CD14-positive monocyte (primary cell): ENCODE results near the gene PDP2. TPM values are rescaled to one million over a fixed set of nuclear protein-coding genes. Genes with fewer than 3 reads are reported as not detected.

Experiments
- DNase-seq, 3 donors: peaks; one replicate each; pipeline ENCODE4 v3.0.0-alpha.2; 2011 to 2022
- H2AFZ ChIP-seq: 2 replicates; pipeline ENCODE4 v1.6.0; 2012; ENCODE audit warnings: mild to moderate bottlenecking, low read depth, low read length, inconsistent platforms; ENCODE audit not compliant: insufficient read depth, poor library complexity, severe bottlenecking
- H3K27ac ChIP-seq, 2 donors: 1 replicate in 1 of 2; 2 replicates in 1 of 2; pipeline ENCODE4 v1.5.1; 2012 to 2013; ENCODE audit warnings: low read length in 2 of 2, control low read depth in 1 of 2, inconsistent platforms in 1 of 2, low read depth in 1 of 2, mild to moderate bottlenecking in 1 of 2
- H3K27me3 ChIP-seq, 2 donors: one replicate each; pipeline versions ENCODE4 v1.6.0 to v1.6.1; 2011 to 2013; ENCODE audit warnings: low read length in 2 of 2; ENCODE audit not compliant: control insufficient read depth in 2 of 2, insufficient read depth in 2 of 2
- H3K36me3 ChIP-seq, 2 donors: replicated peaks in 1 of 2; 1 replicate in 1 of 2; 2 replicates in 1 of 2; pipeline versions ENCODE4 v1.5.1 to v1.6.1; 2012 to 2013; ENCODE audit warnings: low read length in 2 of 2, control low read depth in 1 of 2, inconsistent platforms in 1 of 2, mild to moderate bottlenecking in 1 of 2; ENCODE audit not compliant: insufficient read depth in 2 of 2, control insufficient read depth in 1 of 2
- H3K4me1 ChIP-seq, 2 donors: 1 replicate in 1 of 2; 2 replicates in 1 of 2; pipeline versions ENCODE4 v1.5.1 to v1.6.1; 2012 to 2013; ENCODE audit warnings: low read length in 2 of 2, control low read depth in 1 of 2, inconsistent platforms in 1 of 2, mild to moderate bottlenecking in 1 of 2, moderate library complexity in 1 of 2; ENCODE audit not compliant: insufficient read depth in 2 of 2, control insufficient read depth in 1 of 2
- H3K4me2 ChIP-seq: replicated peaks from 2 replicates; pipeline ENCODE3; 2012; ENCODE audit warnings: low read length, moderate library complexity, mild to moderate bottlenecking; ENCODE audit not compliant: poor library complexity, severe bottlenecking; ENCODE audit errors: extremely low read depth
- H3K4me3 ChIP-seq, 3 experiments: fragments of 200-600 bp in 1 of 3; sonication (generic) in 1 of 3; replicated peaks in 1 of 3; 1 replicate in 2 of 3; 2 replicates in 1 of 3; pipeline ENCODE4 v1.5.1; 2011 to 2013; ENCODE audit warnings: low read length in 3 of 3, mild to moderate bottlenecking in 3 of 3, control low read depth in 2 of 3, low read depth in 2 of 3, inconsistent platforms in 1 of 3, moderate library complexity in 1 of 3
- H3K79me2 ChIP-seq: 2 replicates; pipeline ENCODE4 v1.6.0; 2012; ENCODE audit warnings: mild to moderate bottlenecking, control low read depth, inconsistent platforms, low read length, moderate library complexity; ENCODE audit not compliant: insufficient read depth
- H3K9ac ChIP-seq: 2 replicates; pipeline ENCODE4 v1.6.0; 2017; ENCODE audit warnings: low read length, mild to moderate bottlenecking; ENCODE audit not compliant: insufficient read depth, poor library complexity, severe bottlenecking
- H3K9me3 ChIP-seq, 2 donors: replicated peaks in 1 of 2; 1 replicate in 1 of 2; 2 replicates in 1 of 2; pipeline versions ENCODE4 v1.5.1 to v1.6.1; 2012 to 2013; ENCODE audit warnings: low read length in 2 of 2, control low read depth in 1 of 2; ENCODE audit not compliant: control insufficient read depth in 1 of 2, insufficient read depth in 1 of 2
- H4K20me1 ChIP-seq: 2 replicates; pipeline ENCODE4 v1.6.0; 2012; ENCODE audit warnings: mild to moderate bottlenecking, low read length, control low read depth, moderate library complexity; ENCODE audit not compliant: insufficient read depth
- H3K27ac Mint-ChIP-seq, 7 donors: one replicate each; pipeline ENCODE4 v1.8.0; 2020; ENCODE audit warnings: mild to moderate bottlenecking in 7 of 7, mixed read lengths in 7 of 7, moderate library complexity in 6 of 7, inconsistent platforms in 2 of 7
- H3K27me3 Mint-ChIP-seq, 3 donors: one replicate each; pipeline ENCODE4 v1.8.0; 2021 to 2022; ENCODE audit warnings: low read depth in 3 of 3, mild to moderate bottlenecking in 3 of 3, mixed read lengths in 3 of 3, moderate library complexity in 3 of 3, inconsistent platforms in 1 of 3
- H3K36me3 Mint-ChIP-seq, 2 donors: one replicate each; pipeline ENCODE4 v1.8.0; 2020; ENCODE audit warnings: mixed read lengths in 2 of 2, inconsistent platforms in 1 of 2, mild to moderate bottlenecking in 1 of 2
- H3K4me1 Mint-ChIP-seq: one replicate; pipeline ENCODE4 v1.8.0; 2020; ENCODE audit warnings: mild to moderate bottlenecking, mixed read lengths
- H3K4me3 Mint-ChIP-seq, 2 donors: one replicate each; pipeline ENCODE4 v1.8.0; 2020; ENCODE audit warnings: mild to moderate bottlenecking in 2 of 2, mixed read lengths in 2 of 2, moderate library complexity in 1 of 2
- H3K9me3 Mint-ChIP-seq, 7 donors: one replicate each; pipeline ENCODE4 v1.8.0; 2020 to 2022; ENCODE audit warnings: mixed read lengths in 7 of 7, mild to moderate bottlenecking in 6 of 7, moderate library complexity in 6 of 7, inconsistent platforms in 2 of 7
- WGBS: methylation state at CpG from one replicate; pipeline ENCODE4 v1.1.5; 2013; ENCODE audit warnings: missing lambda C conversion rate; ENCODE audit not compliant: insufficient coverage; 5-methylcytosine and 5-hydroxymethylcytosine counted together
- intact Hi-C, 2 donors: fragments of 100-400 bp; cut with micrococcal nuclease; formaldehyde crosslinking; loops; one replicate each; pipeline versions ENCODE4 v1.15.0 to v1.15.1; 2023
- polyA plus RNA-seq, 3 donors: library from polyadenylated mRNA; depleted of rRNA in 1 of 3; unstranded in 2 of 3; stranded (reverse) in 1 of 3; fragments of 300-500 nt in 2 of 3; fragments of >200 nt in 1 of 3; fragmentation: Illumina TruSeq in 2 of 3; gene quantifications; 1 replicate in 2 of 3; 2 replicates in 1 of 3; pipeline ENCODE4 v1.2.3, GENCODE V29; 2012 to 2021
- TF ChIP-seq, protein P1 (sequence below): fragments of 200-600 bp; IDR thresholded peaks from one replicate; pipeline ENCODE4 v1.8.0; 2022; ENCODE audit warnings: antibody characterized with exemption, mild to moderate bottlenecking

Gene PDP2
- polyA plus RNA-seq, 3 donors: 1.1 TPM; not detected in 2

DNA sequence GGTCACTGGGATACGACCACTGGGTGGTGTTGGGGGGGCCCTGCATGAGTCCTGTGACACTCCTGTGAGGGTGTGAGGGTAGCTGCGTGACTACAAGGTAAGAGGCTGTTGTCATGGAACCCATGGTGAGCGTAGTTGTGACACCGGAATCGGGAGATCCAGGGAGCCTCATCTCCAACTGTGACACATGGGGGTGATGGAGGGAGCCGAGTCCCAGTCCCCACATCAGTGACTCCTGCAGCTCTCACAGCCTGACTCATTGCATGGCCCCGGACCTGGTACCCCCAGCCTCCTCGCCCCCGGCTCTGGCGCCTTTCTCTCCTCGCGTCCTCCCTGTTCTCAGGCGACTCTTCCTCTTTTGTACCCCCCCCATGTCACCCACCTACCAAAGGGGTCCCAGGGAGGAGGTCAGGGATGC is 24.1 kb downstream of the PDP2 start:
- no peak overlapping the region for H3K4me2 ChIP-seq
- H3K9ac ChIP-seq: no peak overlapping the region
- no peaks in the 10 kb centered on the region for H3K36me3 Mint-ChIP-seq
- H3K27ac Mint-ChIP-seq: no peak overlapping the region
- TF ChIP-seq, protein P1, sequence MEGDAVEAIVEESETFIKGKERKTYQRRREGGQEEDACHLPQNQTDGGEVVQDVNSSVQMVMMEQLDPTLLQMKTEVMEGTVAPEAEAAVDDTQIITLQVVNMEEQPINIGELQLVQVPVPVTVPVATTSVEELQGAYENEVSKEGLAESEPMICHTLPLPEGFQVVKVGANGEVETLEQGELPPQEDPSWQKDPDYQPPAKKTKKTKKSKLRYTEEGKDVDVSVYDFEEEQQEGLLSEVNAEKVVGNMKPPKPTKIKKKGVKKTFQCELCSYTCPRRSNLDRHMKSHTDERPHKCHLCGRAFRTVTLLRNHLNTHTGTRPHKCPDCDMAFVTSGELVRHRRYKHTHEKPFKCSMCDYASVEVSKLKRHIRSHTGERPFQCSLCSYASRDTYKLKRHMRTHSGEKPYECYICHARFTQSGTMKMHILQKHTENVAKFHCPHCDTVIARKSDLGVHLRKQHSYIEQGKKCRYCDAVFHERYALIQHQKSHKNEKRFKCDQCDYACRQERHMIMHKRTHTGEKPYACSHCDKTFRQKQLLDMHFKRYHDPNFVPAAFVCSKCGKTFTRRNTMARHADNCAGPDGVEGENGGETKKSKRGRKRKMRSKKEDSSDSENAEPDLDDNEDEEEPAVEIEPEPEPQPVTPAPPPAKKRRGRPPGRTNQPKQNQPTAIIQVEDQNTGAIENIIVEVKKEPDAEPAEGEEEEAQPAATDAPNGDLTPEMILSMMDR: no peak
- peaks cover 6 to 13% (median 12%) of the 10 kb centered on the region in 3 donors for H3K27me3 Mint-ChIP-seq
- no peaks in the 10 kb centered on the region for H3K9me3 Mint-ChIP-seq
- H3K27me3 ChIP-seq: no peaks in the 10 kb centered on the region
- no peaks in the 10 kb centered on the region for H3K36me3 ChIP-seq
- H3K27ac ChIP-seq: no peak overlapping the region
- no peaks in the 10 kb centered on the region for H3K79me2 ChIP-seq
- intact Hi-C loops: no loop called here
- H3K4me1 Mint-ChIP-seq: peaks cover 4% of the 10 kb centered on the region
- H3K4me3 Mint-ChIP-seq: no peak overlapping the region
- WGBS: 96% methylated on average over 6 of the region's 13 CpGs
- H3K4me1 ChIP-seq: no peaks in the 10 kb centered on the region
- H4K20me1 ChIP-seq: no peaks in the 10 kb centered on the region
- no peak overlapping the region for H3K4me3 ChIP-seq
- no peaks in the 10 kb centered on the region for H3K9me3 ChIP-seq
- DNase-seq: no peak
- H2AFZ ChIP-seq: no peak overlapping the region

DNA sequence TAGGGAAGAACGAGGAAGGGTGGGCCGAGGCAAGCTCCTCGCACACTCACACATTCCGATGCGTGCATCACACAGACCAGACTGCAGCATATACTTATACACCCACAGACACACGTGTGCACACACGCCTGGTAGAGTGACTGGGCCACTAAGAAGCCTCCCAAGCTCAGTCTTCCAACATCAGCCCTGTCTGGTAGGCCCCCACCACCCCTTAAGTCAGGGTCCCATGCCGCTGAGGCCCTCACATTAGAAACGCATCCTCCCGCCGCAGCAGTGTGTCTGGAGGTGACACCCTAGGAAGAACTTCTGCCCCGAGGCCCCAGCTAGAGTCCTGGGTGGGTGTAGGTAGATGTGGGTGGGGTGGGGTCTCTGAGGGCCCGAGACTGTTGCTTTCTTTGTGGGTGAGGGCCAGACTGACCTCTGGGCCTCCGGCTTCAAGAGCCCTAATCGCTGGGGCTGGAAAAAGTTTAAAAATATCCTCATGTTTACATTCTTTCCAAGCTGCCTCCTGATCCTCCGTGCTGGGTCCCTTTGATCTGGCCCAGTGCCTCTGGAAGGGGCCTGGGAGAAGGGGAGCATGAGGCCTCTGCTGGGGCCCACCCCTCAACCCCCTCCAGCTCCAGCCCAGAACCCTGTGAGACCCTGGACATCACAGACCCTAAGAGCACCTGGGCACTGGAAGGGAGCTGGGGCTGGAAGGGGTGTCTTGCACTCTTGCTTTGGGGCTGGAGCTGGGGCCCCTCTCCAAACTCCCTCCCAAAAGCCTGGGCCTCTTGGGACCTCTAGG is 24.7 kb downstream of the PDP2 start:
- Histone ChIP-seq H3K36me3 (no peaks in the 10 kb centered on the region), H3K4me2 (no peak overlapping the region), H2AFZ (no peak overlapping the region), H3K27ac (no peak overlapping the region), H3K79me2 (no peaks in the 10 kb centered on the region), H3K9ac (no peak overlapping the region), H3K27me3 (no peaks in the 10 kb centered on the region), H3K9me3 (no peaks in the 10 kb centered on the region), H3K4me3 (no peak overlapping the region), H3K4me1 (no peaks in the 10 kb centered on the region), H4K20me1 (no peaks in the 10 kb centered on the region)
- Mint-ChIP-seq H3K4me3 (no peak overlapping the region), H3K36me3 (no peaks in the 10 kb centered on the region), H3K27ac (peak overlapping the region in 1 of 7 donors; percentile 60), H3K9me3 (no peaks in the 10 kb centered on the region), H3K4me1 (no peaks in the 10 kb centered on the region), H3K27me3 (peaks cover 7 to 12% (median 12%) of the 10 kb centered on the region in 3 donors)
- WGBS: 82% methylated on average over 6 of the region's 16 CpGs
- intact Hi-C loops: no loop called here
- TF ChIP-seq, protein P1: no peak
- DNase-seq: no peak
